ENCODE measurements around the gene CNGA3. TPM values are rescaled to one million over a fixed set of nuclear protein-coding genes. Genes with fewer than 3 reads are reported as not detected.

The CNGA3 gene
- total RNA-seq, 1 donor from 2014 or later, result 7.6 TPM

GRCh38 chr2:98329549-98329948, 16.7 kb upstream of the CNGA3 start:
- DNase-seq, result no peak
- Mint-ChIP-seq H3K36me3 (ENCODE audit: unreplicated experiment) (peaks cover 4% of the 10 kb centered on the region), H3K27ac (ENCODE audit: unreplicated experiment) (no peak overlapping the region), H3K27me3 (ENCODE audit: unreplicated experiment) (peaks cover 3% of the 10 kb centered on the region), H3K9me3 (ENCODE audit: unreplicated experiment) (peaks cover 1% of the 10 kb centered on the region), H3K4me1 (ENCODE audit: low read depth, unreplicated experiment) (peaks cover 11% of the 10 kb centered on the region), H3K4me3 (ENCODE audit: unreplicated experiment) (no peak overlapping the region)
- TF ChIP-seq CTCF (IDR thresholded peaks at IDR 0.05; ENCODE audit: partially characterized antibody, unreplicated experiment), result no peak

- no peak for TF ChIP-seq CTCF (IDR thresholded peaks at IDR 0.05; ENCODE audit: partially characterized antibody, unreplicated experiment)
- H3K4me1 Mint-ChIP-seq (ENCODE audit: low read depth, unreplicated experiment), result peaks cover 19% of the 10 kb centered on the region
- no peak overlapping the region for H3K27ac Mint-ChIP-seq (ENCODE audit: unreplicated experiment)
- no peak for DNase-seq
- peaks cover 3% of the 10 kb centered on the region for H3K27me3 Mint-ChIP-seq (ENCODE audit: unreplicated experiment)
- peaks cover 5% of the 10 kb centered on the region for H3K36me3 Mint-ChIP-seq (ENCODE audit: unreplicated experiment)
- no peak overlapping the region for H3K4me3 Mint-ChIP-seq (ENCODE audit: unreplicated experiment)
- peaks cover 1% of the 10 kb centered on the region for H3K9me3 Mint-ChIP-seq (ENCODE audit: unreplicated experiment)
These were observed 13.3 kb upstream of the CNGA3 start for GRCh38 chr2:98332989-98333388.

- Mint-ChIP-seq H3K4me1 (ENCODE audit: low read depth, unreplicated experiment) (peaks cover 19% of the 10 kb centered on the region), H3K4me3 (ENCODE audit: unreplicated experiment) (peak overlapping the region; percentile 64), H3K36me3 (ENCODE audit: unreplicated experiment) (peaks cover 10% of the 10 kb centered on the region), H3K27me3 (ENCODE audit: unreplicated experiment) (peaks cover 3% of the 10 kb centered on the region), H3K27ac (ENCODE audit: unreplicated experiment) (peak overlapping the region; percentile 33), H3K9me3 (ENCODE audit: unreplicated experiment) (peaks cover 6% of the 10 kb centered on the region)
- DNase-seq, result no peak
- no peak for TF ChIP-seq CTCF (IDR thresholded peaks at IDR 0.05; ENCODE audit: partially characterized antibody, unreplicated experiment)
These were observed 12.3 kb upstream of the CNGA3 start for GRCh38 chr2:98333922-98334321.

- Mint-ChIP-seq H3K27ac (ENCODE audit: unreplicated experiment) (peak overlapping the region; percentile 28), H3K27me3 (ENCODE audit: unreplicated experiment) (peaks cover 3% of the 10 kb centered on the region), H3K4me1 (ENCODE audit: low read depth, unreplicated experiment) (peaks cover 19% of the 10 kb centered on the region), H3K4me3 (ENCODE audit: unreplicated experiment) (peak overlapping the region; percentile 63), H3K9me3 (ENCODE audit: unreplicated experiment) (peaks cover 6% of the 10 kb centered on the region), H3K36me3 (ENCODE audit: unreplicated experiment) (peaks cover 10% of the 10 kb centered on the region)
- TF ChIP-seq CTCF (IDR thresholded peaks at IDR 0.05; ENCODE audit: partially characterized antibody, unreplicated experiment), result no peak
- DNase-seq, result no peak
These were observed 11.7 kb upstream of the CNGA3 start for GRCh38 chr2:98334439-98335078.

- Mint-ChIP-seq H3K4me3 (ENCODE audit: unreplicated experiment) (no peak overlapping the region), H3K9me3 (ENCODE audit: unreplicated experiment) (peaks cover 6% of the 10 kb centered on the region), H3K27me3 (ENCODE audit: unreplicated experiment) (peaks cover 3% of the 10 kb centered on the region), H3K36me3 (ENCODE audit: unreplicated experiment) (peaks cover 10% of the 10 kb centered on the region), H3K27ac (ENCODE audit: unreplicated experiment) (no peak overlapping the region), H3K4me1 (ENCODE audit: low read depth, unreplicated experiment) (peaks cover 19% of the 10 kb centered on the region)
- TF ChIP-seq CTCF (IDR thresholded peaks at IDR 0.05; ENCODE audit: partially characterized antibody, unreplicated experiment), result no peak
- no peak for DNase-seq
These were observed 11.0 kb upstream of the CNGA3 start for GRCh38 chr2:98335271-98335670.
